Measurements from ENCODE around the gene CCDC74B.
"Not testable (repeated sequence)": the region's sequence is repeated elsewhere in the genome, so short reads cannot be mapped to it uniquely, and the experiment has no call there.

Gene CCDC74B

DNA sequence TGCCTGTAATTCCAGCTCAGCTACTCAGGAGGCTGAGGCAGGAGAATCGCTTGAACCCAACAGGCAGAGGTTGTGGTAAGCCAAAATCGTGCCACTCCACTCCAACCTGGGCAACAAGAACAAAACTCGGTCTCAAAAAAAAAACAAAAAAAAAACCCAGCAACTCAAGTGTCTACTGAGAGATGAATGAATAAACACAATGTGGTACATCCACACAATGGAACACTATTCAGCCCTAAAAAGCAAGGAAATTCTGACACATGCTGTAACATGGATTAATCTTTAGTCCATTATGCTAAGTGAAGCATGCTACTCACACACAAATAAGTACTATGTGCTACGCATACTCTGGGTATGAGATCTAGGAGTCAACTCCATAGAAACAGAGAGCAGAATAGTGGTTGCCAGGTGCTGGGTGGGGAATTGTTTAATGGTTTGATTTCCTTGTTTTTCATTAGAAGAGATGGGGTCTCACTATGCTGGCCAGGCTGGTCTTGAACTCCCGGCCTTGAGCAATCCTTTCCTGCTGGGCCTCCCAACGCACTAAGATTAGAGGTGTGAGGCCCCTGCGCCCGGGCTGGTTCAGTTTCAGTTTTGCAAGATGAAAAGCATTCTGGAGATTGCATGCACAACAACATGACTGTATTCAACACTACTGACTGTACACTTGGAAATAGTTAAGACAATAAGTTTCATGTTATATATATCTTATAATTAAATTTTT lies 20.5 kb upstream of the CCDC74B start:
- DNase-seq = no peak

DNA sequence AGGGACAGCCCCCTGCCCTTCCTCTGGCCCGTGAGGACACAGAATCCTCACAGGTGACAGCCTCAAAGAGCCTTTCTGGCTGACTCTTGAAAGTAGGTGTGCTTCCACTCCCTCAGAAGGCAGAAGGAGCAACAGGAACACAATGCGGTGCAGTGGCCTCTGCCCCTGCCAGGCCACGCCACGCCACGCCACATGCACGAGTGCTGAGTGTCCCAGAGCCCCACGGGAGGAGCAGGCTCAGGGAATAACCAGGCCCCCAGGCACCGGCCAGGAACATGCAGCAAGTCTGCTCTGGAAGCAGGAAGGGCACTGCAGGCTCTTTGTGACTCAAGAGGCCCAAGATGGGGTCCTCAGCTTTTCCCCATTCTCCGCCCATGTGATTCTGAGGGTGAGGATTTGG lies 18.1 kb upstream of the CCDC74B start:
- DNase-seq = no peak

DNA sequence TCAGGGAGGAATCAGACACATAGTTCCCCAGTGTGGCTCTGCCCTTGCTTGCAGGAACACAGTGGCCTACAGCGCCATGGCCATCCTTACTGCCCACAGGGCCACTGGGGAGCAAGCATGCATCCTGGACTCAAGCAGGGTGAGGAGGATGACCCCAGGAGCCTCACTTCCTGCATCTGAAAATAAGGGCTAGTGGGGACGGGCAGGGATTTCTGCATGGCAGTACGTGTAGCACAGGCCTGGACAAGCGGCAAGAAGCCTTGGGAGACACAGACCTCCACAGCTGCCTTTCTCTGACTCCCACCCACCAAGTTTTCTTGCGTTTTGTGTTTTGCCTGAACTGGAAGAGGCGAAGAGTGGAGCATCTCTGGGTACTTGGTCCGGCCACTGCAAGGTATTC lies 17.6 kb upstream of the CCDC74B start:
- DNase-seq = not testable (repeated sequence)

DNA sequence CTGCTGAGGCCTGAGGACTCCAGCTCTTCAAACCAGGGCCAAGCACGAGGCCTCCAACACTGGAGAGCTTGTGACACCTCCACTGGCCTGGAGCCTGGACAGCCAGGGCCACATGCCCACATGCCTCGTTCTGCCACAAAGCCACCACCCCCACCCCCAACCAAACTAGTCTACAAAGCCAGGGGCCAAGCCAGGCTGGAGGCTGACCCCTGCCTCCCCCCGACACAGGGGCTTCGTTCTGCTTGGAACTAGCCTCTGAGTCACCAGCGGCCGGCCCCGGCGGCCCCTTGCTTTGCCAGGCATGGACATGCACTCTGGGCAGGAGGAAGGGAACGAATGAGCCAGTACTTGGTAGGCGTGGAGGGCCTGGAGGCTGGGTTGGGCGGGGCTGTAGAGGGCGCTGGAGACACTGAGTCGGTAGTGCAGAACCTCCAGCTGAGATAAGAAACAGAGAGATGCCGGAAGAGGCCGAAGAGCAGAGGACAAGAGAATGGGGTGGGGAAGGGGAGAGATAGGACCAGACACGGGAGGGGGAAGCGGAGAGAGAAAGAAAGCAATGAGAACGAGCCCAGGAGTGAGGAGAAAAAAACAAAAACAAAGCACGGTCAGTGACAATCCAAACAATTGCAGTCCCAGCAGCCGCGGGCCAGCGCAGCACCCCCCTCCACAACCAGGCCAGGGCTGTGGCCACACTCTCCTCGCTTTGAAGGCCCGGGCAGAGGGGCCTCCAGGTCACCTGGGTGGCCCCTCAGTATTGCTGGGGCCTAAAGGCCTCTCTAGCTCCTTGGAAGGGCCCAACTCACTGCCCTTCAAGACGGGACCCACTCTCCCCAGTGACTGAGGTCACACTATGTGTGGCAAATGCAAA lies 16.2 kb upstream of the CCDC74B start:
- not testable (repeated sequence) for DNase-seq

DNA sequence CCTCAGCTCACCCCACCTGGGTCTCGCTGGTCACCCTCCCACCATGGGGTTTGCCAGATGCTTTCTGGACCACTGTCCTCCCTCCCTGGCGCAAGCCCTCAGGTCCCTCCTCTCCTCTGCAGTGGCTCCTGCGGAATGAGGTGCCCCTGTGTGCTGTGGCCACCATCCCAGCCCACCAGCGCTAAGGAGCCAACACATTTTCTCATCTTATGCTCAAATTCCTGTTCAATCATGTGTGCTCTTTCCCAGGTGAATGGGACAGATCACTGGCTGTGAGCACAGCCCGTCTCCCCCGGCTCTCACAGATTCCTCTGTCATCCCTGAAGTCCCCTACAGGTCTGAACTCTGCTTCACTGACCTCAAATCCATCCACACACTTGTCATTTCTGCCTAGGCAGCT lies 15.2 kb upstream of the CCDC74B start:
- no peak for DNase-seq

DNA sequence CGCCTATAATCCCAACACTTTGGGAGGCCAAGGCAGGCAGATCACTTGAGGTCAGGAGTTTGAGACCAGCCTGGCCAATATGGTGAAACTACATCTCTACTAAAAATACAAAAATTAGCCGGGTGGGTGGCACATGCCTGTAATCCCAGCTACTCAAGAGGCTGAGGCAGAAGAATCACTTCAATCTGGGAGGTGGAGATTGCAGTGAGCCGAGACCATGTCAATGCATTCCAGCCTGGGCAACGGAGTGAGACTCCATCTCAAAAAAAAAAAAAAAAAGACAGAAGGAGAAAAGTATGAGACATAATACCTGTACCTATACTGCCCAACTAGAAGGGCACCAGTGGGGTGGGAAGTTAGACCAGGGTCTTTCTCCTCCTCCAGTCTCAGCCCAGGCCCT lies 14.5 kb upstream of the CCDC74B start:
- not testable (repeated sequence) for DNase-seq

DNA sequence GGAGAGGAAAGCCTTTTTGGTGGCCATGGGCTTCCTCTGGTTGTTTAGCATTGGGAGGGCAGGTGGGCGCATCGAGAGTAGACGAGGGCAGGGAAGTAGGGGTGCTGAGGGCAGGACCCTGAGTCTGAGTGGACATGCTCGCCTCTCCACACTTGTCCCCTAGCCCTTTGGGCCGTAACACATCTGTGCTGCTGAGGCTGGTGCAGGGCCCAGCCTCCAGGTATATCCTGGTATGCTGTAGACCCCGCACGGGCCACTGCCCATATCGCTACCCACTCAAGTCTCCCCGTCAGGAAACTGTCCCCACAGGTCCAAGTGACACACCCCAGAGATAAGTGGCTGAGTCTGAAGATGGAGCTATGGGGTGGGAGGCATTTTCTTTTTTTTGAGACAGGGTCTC lies 13.7 kb upstream of the CCDC74B start:
- no peak for DNase-seq

DNA sequence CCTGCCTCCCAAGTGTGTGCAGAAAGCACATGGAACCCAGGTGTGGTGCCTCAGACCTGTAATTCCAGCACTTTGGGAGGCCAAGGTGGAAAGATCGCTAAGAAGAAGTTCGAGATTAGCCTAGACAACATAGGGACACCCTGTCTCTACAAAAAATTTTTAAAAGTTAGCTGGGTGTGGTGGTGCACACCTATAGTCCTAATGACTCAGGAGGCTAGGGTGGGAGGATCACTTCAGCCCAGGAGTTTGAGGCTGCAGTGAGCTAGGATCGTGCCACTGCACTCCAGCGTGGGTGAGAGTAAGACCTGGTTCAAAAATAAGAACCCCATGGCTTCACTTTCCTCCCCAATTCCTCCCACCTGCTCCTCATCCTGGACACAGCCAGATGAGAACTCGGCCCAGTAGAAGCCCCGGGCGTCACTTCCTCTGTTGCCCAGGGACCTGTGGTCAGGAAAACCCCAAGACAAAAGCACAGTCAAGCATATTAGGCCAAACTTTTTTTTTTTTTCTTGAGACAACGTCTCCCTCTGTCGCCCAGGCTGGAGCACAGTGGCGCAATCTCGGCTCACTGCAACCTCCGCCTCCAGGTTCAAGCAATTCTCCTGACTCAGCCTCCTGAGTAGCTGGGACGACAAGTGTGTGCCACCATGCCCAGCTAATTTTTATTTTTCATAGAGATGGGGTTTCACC lies 13.1 kb upstream of the CCDC74B start:
- peak; percentile 44 for DNase-seq

DNA sequence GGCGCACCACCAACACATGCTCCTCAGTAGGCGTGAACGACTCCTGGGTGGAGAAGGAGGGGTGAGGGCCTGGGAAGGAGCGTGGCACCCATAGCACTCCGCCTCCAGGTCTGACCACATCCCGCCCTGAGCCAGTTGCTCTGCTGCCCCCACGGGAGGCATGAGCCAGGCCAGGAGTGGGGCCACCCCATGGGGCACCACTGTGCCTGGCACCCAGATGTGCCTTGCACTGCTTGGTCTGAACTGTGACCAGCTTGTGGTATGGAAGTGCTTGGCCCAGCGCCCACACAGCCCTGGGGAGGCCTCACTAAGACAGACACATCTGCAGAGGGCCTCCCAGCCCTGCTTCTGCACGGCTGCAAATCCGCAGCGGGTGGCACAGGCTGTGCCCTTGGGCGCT lies 12.4 kb upstream of the CCDC74B start:
- not testable (repeated sequence) for DNase-seq

DNA sequence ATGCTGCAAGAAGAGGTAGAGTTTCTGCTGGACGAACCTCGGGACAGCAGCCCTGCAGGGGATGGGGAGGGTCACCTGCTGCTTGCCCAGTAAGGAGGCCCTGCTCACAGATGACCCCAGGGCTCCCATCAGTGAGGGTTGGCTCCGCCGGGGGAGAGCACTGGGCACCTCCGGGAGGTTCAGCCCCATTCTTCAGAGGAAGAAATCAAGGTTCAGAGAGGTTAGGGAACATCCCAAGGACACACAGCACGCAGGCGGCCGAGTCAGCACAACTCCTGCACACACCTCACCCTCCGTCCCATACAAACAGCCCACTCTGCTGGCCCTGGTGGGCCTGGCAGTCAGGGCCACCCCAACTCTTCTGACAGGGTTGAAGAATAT lies 11.7 kb upstream of the CCDC74B start:
- DNase-seq = no peak

DNA sequence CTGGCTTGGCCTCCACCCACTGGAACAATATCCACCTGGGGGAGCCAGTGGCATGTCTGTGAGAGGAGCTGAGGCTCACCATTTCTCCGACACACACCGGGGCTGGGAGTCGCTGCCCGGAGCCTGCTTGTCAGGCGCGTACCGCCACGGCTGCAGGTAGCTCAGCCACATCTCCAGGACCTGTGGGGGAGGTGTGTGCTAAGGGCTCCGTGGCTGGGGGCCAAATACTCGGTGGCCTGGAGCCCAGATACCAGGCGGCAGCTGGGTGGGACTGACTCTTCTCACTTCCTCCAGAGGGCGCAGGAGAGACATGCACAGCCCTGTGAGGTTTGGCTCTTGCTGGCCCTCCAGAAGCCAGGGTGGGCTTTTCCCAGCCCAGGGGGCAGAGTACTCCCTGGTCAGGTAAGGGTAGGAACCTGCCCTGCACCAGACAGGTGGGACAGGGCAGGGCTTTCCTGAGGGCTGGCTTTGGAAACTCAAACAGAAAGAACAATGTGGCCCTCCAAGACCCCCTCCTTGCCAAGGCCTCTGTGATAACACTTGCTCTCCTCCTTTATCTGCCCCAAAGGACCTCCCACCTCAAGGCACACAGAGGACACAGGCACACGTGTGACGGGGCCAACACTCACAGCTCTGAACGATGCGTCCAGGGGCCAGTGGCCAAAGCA lies 11.2 kb upstream of the CCDC74B start:
- DNase-seq = peak; percentile 36

DNA sequence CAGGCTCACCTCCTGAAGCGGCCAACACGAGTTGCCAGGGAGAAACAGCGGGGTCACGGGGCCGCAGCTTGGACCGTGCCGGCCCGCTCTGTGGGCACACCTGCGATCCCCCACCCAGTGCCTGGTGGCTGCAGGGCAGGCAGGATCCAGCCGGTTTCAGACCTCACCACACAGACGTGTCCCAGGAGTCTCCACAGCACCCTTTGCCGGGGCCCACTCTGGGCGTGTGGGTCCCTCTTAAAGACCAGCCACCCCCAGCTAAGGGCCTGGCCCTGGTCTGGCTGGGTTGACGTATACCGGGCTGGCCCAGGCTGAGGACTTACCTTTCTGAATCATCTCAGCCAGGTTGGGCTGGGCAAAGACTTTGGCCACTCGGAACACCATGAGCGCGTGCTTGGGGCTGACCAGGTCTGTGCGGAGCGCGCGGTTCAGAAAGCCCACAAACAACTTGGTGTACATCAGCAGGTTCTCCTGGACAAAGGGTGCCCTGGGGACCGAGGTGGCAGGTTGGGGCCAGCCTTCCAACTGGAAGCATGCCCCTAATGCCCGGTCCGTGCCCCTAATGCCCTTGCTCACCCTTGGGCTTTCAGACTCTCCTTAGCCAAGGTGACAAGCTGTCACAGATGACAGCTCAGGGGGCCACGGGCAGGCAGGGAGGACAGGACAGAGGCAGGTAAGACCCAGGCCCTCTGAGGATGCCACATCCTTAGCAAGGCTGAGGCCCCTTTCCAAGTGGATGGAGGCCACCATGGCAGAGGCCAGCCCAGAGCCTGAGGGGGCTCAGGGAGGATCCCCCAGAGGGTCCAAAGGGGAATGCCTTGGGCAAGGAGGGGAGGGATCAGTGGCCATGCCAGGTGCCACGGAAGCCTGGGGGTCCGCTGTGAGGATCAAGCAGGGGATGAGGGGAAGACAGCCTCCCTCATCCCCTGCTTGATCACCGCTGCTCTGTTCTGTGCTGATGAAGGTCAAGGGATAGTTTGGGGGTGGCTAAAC lies 10.2 kb upstream of the CCDC74B start:
- DNase-seq = no peak

DNA sequence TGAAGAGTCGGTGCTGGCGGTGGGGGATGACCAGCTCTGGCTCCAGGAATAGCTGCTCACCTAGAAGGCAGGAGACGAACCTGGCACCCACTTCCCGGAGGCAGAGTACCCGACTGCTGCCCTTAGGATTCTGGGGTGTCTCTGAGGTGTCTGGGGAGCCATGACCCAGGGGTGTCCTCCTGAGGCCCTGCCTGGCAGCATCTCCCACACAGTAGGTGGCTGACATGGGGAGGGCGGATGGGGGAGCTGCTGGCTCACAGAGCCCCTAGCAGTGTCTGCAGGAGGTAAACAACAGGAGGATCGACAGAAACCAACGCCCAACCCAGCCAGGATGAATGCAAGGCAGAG lies 9.5 kb upstream of the CCDC74B start:
- not testable (repeated sequence) for DNase-seq

DNA sequence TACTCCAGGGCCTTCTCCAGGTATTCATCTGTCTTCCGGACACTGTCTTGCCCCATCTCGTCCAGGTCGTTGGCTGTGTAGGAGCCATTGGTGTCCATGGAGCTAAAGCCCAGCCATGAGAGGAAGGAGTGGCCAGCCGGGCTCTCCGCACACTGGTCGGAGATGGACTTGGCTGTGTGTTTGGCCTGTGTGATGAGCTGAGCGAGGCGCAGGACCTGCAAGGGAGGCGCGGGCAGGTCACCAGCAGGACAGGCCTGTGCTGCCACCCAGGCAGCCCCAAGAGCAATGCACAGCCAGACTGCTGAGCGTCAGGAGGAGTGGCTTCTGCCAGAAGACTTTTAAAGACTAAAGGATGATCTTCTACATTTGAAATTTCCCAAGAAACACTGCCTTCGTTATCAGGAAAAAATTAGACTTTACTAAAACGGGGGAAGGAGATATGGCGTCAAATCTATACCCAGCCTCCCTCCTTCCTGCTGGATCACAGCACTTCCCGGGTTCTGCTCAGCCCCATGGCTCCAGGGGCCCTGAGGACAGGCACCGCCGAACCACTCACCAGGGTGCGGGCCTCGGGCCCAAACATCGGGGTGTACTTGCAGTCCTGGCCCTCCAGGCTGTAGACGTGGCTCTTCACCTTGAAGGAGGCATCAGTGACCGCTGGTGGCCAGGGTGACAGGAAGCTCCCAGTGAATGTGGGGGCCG lies 9.0 kb upstream of the CCDC74B start:
- DNase-seq = not testable (repeated sequence)

DNA sequence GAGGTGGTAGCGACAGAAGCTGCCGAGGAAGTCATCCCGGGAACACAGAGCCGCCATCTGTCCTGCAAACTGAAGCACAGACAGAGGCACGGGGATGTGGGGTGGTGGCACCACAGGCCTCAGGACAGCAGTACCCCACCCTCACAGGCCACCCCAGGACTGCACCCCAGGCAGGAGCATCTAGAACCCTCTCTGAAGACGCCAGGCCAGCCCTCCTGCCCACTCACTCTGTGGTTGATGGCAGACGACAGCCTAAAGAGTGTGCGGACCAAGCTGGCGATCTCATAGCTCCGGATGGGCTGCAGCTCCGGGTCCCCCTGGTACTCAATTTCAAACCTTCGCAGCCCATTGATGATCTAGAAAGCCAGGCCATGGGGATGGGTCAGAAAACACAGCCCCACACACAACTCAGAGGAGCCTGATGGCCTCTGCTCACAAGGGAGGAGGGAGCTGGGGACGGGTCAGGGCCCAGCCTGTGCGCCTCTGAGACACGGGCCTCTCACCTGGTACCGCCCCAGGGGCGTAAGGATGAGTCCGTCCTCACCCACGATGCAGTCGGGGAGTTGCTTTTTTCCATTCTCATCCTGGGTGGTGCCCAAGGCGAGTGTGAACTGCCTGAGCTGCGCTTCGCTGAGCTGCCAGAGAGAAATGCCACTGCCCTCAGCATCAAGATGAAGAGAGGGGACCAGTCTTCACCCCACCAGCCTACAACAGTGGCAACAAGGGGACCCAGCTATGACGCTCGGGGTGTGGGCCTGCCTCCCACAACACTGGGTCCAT lies 8.1 kb upstream of the CCDC74B start:
- DNase-seq = no peak

DNA sequence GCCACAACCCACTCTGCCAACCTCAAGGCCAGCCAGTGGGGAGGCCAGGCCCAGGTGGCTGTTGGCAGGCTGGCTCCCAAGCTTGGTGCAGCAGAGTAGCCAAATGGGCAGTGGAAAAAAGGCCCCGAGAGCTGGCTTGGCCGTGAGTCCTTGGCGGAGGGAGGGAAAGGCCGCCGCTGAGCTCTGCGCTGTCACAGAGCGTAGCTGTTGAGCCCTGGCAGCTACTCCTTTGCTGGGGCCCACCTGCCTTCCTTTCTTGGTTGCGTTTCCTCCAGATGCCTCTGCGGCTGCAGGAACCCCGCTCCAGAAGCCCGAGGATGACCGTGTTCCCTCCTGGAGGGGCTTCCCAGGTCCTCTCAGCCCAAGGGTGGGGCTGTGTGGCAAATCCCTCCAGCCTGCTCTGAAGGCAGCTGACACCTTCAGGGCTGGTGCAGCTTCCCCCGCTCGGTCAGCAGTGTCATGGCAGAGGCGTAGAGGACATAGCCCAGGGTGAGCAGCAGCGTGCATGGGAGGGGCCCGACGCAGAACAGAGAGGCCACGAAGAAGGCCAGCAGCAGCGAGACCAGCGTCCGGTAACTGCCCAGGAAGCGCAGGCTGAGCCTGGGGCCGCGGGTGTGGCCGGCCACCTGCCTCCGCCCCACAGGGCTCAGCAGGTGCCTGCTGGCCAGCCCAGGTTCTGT lies 7.4 kb upstream of the CCDC74B start:
- DNase-seq = not testable (repeated sequence)

DNA sequence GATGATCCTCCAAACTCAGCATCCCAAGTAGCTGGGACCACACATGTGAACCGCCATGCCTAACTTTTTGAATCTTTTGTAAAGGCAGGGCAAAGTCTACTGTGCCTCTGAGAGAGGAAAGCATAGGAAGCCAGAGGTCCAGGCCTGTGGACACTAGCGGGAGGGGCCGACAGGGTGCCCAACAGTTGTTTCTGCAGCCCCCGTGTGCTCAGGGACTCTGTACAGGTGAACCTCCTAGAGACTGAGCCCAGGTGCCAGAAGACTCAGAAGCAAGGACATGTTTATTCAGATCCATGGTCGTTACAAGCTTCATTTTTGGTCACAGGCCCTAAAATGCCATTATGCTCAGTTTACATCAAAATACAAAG lies 6.2 kb upstream of the CCDC74B start:
- not testable (repeated sequence) for DNase-seq

DNA sequence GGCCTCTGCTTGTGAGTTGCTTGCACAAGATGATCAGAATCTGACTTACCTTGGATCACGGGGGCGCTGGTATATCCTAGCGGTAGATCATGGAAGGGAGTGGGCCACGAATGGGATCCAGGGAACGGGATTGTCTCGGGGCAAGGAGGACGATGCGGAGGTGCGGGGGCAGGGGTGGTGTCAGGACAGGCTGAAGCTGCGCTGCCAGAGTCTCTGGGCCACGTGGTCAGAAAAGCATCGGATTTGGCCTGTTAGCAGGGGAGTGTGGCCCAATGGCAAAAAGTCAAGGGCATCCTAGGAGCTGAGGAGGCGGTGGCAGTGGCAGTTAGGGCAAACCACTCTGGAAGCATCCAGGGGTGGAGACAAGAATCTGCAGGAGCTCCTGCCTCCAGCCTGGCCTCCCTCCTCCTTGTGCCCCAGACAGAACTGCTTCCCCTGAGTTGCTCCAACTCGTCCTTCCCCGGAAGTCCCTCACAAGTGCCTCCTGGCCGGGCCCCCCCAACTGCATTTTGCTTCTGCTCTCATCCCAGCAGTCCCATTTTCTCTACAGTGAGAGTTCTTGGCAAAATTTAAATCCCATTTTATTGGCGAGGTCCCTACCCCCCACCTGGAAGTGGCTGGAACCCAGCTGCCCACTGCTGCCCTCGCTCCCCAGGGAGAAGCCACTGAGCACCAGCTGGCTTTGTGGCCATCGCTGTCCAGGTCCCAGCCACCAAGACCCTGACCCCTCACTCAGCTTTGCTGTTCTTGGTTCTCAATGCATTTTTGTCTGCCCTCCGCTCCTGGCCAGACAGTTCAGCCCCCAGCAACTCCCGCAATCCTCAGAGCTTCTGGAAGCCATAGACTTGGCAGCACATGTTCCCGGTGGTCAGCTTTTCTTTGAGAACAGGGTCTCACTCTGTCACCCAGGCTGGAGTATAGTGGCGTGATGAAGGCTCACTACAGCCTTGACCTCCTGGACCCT lies 5.6 kb upstream of the CCDC74B start:
- DNase-seq = no peak

DNA sequence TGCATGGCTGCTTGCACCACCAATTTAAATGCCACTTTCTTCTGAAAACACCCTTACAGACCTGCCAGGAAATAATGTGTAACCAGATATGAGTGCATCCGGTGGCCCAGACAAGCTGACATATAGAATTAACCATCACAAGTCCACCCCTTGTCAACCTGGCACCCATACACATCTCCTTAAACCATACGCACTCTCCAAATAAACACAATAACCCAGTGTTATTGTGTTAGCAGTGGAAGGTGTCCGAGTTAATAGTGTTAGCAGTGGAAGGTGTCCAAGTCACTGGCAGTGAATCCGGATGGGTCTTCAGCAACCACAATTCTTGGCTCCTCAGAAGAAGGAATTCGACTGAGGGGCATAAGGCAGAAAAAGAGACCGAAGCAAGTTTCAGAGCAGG lies 3.6 kb upstream of the CCDC74B start:
- DNase-seq = not testable (repeated sequence)
